ENCODE data around the gene DDO.

DDO gene

DNA sequence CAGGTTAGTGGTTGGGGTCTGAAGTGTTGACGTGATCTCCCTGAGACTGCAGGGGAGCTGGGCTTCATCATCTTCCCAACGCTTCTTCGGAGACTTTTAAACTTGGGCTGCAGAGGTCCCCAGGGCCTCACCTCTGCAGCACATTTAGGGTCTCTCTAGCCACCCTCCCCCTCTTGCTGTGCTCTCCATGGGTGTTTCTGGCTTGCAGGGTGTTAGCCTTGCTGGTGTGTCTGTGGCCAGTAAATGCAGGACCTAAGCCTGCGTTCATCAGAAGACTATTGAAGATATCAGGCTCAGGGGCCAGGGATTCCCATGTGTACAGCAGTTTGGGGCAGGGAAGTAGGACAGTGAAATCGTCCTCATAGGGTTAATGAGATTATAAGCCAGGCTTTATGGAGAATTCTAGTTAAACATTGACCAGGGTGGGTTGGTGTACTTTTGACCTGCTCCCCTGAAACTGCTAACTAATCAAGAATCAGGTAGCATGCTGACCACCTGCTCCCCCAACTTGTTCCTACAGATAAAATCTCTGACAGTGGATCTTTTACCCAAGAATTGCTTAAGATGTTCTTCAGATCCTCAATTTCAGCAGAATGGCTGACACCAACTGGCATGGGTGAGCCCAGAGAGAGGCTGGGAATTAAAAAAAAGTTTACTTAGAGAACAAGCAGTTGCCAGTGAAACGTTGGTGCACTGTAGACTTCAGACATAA lies 3.8 kb upstream of the DDO start:
- no peak for DNase-seq

DNA sequence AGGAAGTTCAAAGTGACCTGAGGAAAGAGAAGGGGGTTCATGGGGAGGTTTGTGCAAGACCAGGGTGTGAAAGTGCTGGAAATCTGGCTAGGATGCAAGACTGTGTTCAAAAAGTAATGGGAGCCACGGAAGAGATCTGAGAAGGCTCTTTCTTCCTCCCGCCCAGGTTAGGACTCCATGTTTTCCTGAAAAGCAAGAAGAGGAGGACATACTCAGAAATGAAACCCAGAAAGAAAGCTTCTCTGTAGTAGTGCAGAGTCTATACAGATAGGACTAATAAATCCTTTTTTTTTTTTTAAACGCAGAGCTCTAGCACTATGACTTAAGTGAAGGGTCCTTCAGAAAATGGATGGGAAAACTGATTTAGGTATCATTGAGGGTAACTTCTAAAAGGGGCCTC lies 3.2 kb upstream of the DDO start:
- no peak for DNase-seq

DNA sequence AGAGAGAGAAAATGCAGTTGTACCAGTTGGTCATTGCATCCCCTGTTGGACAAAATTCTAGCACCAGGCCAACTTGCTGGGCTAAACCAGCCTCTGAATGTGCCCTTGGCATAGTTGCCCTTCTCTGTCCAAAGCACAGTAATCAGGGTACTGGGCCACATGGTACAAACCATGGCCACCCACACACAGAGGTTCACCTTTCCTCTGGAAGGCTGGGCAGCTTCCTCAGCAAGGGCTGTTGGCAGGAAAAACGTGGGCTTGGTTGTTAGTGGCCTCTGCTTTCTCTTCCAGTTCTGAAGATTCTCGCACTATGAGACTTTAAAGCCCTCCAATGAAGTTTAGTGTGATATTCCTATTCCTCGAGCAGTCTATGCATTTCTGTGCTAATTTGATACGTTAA lies 706 bp downstream of the DDO start:
- no peak for DNase-seq

DNA sequence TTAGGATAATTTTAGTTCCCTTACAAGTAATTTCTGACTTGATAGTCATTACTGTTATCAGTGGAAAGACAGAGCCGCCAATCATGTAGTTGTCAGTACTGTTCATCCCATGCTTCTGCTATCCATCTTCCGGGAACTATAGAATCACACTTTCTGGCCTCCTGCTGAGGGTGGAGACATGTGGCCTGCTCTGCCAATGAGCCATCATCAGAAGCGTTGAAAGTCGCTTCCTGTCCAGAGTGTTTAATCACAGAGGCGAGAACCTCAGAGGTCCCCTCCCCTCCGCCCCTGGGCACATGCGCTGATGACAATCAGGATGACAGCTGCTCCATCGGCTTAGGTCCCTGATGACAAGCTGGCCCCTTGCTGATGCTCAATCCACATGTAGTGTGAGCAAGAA lies 3.0 kb downstream of the DDO start:
- DNase-seq, result peak; percentile 91

DNA sequence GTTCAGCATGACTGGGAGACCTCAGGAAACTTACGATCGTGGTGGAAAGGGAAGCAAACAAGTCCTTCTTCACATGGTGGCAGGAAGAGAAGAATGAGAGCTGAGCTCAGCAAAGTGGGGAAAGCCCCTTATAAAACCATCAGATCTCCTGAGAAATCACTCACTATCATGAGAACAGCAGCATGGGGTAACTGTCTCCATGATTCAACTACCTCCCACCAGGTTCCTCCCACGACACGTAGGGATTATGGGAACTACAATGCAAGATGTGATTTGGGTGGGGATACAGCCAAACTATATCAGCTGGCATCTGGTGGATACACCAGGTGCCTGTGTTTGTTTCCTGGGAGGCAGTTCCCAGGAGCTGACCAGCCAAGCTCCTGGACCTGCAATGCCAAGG lies 4.9 kb downstream of the DDO start:
- no peak for DNase-seq

DNA sequence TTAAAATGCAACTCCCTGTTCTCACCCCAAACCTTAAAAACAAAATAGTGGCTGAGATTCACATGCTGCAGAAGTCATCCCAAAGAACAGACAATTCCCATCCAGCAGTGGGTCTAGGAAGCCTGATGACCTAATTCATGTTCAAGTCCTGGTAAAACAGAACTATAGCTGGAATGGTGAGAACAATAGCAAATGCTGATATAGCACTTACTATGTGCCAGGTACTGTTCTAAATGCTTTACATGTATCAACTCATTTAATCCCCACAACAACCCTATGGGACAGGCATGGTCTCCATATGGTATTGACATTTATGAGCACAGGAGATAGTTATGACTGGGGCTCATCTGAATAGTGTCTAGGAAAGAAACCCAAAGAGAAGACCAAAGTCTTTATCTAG lies 5.6 kb downstream of the DDO start:
- no peak for DNase-seq

DNA sequence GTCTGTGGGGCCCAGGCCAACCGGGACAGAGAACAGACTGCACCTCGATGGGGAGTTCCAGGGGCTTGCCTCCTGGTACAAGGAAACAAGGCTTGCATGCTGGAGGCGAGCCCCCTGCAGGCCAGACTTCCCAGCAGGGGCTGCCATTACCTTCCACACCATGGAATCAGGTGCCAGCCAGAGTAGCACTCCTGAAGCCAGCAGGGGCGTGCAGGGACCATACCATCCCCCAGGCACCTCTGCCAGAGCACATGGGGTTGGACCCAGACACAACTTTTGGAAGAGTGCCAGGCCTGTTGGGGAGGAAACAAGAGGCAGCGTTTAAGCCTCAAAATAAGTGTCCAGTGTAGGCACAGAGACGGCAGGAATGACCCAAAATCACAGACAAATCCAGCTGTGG lies 6.5 kb downstream of the DDO start:
- no peak for DNase-seq

DNA sequence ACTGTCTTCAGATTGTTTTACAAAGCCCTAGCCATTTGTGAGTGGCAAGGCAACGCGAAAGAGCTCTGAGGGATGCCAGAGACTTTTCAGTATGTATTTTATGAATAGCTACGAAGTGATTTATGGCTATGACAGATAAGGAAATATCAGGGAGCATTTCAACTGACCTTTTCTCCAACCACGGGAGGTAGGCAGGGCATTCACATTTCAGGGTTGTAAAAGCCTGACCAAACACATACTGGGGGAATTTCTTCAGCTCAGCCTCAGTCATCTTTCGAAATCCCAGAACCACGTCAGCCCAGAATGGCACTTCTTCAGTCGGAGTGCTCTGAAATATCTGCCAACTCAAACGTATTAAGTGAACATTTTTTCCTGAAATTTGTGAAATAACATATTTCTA lies 10.8 kb downstream of the DDO start:
- no peak for DNase-seq

DNA sequence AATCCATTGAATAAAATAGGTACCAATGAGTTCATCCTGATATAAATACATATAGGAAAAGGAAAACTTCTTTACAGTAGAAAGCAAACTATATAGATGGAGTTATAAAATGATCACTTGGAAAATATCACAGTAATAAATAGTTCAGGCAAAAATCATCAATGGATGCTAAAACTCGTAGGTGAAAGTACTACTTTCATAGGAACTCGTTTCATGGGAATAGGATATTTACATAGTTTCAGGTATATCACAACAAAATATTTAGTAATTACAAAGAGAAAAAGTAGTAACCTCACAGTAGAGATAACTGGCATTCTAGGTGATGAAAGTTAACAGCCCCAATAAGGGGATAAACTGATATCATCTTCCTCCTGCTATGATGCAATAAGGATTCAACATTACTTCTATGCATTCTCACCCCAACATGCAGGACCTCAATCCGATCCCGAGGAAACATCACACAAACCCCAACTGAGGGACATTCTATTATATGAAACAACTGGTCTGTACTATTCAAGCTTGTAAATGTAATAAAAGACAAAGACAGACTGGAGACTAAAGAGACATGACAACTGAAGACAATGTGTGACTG lies 13.7 kb downstream of the DDO start:
- no peak for DNase-seq

DNA sequence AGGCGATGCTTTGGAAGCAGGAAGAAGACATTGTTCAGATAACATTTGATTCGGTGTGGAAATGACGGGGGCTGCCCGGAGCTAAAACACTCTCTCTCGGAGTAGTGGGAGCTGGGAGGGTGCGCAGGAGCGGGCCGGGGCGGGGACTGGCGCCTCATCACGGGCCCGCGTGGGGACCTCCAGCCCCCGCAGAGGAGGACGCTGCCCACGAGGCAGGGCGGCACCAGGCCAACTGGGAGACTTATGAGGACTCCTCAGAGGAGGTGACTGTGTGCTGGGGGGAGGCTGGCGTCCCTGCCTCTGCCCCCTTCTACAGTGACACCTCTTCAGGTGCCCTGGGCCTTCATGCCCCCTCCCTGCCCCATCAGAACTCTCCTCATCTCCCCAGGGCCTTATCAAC lies 15.2 kb downstream of the DDO start:
- DNase-seq, result no peak

DNA sequence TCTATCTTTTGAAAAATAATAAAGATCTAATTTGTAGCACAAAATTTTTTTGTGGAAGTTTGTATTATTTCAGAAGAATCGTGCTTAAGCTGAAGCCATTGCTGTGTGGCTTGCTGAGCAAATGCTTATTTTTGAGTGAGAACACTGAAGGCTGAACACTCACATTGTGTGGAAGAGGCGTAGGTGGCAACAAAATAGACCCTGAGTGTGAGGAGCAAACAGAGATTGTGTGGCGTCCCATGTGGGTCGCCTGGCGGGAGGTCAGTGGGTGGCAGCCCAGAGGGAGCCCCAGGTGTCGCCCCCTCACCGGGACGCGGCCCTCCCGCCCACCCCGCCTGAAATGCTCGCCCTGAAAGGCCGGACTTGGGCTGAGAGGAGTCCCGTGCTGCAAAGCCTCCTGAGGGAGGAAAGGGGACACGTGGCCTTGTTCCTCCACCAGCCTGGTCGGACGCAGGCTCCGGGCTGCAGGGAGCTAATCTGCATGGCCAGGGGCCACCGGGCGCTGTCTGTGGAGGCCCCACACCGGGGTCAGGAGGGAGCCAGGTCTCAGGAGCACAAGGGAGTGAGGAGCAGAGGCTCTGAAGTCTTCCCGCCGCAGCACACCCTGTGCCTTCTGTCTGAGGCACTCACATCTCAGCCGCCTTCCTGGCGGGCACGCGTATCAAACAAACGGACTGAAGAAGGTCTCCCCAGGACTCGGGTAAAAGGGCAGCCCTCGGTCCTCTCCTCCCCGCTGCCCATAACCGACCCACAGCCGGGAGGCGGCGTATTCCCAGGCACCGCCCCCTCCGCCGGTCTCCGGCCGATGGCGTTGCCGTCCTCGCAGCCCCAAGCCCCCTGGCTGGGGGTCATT lies 15.9 kb downstream of the DDO start:
- peak; percentile 61 for DNase-seq

DNA sequence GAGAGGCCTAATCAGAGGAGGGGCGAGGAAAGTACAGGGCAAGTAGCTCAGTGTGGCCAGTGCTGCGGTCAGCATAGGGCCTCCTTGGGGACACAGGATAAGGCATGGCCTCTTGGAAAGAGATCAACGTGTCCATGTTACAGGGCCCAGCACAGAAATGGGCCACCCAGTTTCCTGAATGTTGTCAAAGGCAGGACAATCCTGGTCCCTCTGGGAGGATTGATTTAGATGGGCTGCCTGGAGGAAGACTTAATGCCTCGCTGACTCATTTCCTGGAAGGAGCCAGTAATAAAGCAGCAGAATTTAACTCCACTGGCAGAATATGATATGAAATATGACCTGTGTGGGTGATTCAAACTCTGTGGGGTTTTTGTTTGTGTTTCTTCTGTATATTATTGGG lies 16.6 kb downstream of the DDO start:
- no peak for DNase-seq

DNA sequence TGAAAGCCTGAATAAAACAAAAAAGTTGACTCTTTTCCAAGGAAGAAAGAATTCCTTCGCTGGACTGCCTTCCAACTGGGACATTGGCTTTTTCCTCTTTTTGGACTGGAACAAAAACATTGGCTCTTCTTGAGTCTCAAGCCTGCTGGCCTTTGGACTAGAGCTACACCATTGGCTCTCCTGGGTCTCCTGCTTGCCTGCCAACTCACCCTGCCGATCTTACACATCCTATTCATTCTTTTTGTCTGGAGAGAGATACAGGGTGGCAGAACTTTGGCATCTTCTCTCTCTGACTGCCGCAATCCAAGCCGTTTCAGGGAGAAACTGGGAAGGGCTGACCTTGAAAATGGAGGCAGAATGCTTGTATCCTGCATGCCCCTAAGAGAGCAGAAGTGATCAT lies 20.2 kb downstream of the DDO start:
- no peak for DNase-seq

DNA sequence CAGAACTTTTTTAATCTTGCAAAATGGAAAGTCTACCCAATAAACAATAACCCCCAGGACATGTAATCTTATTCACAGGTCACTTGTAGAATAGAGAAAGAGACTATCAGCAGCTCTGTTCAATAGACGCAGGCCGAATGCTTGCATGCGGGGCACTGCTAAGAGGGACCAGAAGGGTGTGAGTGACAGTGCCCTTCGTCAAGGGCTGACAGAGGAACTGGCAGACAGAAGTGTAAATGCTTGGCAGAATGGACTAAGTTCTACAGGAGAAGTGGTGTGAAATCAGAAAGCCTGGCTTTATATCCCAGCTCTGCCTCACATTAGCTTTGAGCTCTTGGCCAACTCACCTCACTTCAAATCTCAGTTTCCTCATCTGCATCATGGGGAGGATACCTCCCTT lies 21.0 kb downstream of the DDO start:
- DNase-seq, result no peak

DNA sequence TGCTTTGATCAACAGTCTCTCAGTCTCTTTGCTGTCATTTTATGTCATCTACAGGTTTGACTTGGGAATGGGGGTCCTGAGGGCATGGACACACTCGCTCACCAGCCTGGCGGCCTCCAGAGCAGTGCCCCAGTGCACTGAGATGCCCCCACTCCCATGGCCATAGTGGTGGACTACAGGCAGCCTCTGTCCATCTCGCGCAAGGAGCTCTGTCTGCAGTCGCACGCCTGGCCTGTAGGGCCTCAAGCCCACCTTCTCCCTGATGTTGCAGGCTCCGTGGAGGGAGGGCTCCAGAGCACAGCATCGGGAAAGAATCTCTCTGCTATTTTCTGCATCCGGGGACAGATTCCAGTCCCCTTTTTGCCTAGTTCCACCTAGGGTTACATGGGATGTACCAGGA lies 22.6 kb downstream of the DDO start:
- DNase-seq, result no peak

DNA sequence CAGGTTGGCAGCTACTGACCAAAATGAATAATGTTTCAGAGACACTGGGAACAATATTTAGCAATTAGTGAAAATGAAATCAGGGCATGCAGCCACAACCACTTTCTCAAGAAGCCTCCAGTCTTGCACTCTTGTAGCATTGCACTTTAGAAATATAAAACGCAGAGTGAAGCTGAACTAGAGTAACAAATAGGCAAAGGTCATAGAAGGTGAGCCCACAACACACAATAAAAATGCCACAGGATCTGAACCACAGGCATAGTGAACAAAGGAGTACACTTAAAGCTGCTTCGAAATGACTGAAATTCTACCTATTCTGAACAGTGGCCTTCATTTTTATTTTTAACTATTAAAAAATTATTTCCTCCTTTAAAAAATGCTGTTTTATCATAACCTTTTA lies 25.0 kb downstream of the DDO start:
- DNase-seq, result no peak

DNA sequence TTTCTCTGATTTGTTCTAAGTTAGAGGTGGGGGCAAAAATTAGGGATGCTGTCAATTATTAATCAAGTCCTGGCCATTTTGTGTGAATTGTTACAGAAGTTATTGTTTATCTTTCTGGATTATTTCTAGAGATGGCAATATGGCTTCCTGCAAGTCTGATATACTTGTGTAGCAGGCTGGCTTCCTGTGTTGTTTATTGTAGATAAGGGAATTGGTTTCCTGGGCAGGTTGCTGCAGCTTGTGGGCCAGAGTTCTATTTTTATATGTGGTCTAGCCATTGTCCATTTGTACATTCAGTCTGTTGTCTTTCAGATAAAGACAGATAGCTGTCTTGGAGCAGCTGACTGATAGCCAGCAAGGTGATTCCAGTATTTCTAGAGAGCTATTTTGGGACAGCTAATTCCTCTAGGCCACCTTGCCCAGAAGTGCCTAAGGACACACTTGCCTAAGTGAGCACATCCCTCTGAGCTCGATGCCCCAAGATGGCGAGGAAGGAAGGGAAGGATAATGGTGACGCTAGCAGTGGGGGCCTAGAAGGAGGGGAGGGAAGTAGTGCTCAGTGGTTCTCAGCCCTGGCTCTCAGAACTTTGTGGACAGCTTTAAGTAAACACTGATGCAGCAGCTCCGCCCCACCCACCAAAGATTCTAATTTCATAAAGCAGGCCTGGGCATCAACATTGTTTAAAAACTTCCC lies 25.5 kb downstream of the DDO start:
- no peak for DNase-seq

DNA sequence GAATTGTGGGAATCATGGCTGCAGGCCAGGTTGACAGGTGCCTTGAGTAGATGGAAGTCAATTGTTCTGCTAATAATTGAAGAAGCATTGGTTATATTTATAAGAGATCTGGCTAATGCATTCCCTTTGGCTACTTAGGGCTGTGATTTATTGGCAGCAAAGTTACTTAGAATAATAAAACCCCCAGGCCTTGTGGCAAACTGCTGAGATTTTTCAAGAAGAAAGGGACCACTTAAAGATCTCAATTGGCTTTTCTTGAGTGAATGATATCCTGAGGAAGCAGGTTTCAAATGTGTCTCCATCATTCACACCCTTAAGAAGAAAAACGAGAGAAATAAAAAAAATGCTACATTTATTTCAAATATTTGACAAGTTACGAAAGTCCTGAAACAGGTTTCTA lies 27.4 kb downstream of the DDO start:
- DNase-seq, result no peak

DNA sequence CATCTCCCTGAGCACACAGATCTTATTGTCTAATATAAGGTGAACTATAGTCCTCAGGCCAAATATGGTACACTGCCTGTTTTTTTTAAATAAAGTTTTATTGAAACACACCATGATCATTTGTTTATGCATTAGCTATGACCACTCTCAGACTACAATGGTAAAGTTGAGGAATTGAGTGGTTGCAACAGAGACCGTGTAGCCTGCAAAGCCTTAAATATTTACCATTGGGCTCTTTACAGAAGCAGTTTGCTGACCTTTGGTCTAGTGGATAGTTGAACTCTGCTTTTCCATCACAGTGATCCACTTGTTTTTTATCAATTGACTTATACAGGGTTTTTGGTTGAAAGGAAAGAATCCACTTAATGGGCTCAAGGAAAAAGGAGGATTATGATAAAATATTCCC lies 29.9 kb downstream of the DDO start:
- no peak for DNase-seq

DNA sequence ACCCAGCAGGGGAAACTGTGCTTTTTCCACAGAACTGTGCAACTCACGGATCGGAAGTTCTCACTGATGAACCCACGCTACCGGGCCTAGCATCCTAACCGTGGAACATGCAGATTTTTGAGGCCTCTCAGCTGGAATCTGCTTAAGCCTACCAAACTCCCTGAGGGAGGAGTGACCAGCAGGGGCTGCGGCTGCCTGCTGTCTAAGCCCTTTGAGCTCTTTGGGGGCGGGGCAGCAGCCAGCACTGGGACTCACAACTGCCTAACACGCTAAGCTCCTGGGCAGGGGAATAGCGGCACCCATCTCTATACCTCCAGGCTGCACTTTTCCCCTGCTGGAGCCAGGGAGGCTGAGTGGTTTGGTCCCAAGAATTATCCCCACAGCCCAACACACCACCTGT lies 36.8 kb downstream of the DDO start:
- peak; percentile 40 for DNase-seq

DNA sequence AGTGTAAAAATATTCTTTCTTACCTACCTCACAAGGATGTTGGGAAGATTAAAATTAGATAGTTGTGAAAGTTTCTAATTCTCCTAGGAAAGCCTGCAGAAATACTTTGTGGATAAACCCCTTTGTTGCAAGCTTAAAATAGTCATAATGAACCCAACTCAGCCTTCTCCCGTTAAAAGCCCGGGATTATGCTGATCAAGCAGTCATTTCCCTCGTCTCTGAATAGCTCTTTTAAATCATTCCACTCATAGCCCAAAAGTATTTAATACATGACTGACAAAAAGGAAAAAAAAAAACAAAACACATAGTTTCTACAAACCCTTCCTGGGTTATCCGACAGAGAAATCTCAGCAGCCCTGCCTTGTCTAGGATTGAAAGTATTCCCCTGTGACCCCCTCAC lies 46.3 kb downstream of the DDO start:
- DNase-seq, result no peak

DNA sequence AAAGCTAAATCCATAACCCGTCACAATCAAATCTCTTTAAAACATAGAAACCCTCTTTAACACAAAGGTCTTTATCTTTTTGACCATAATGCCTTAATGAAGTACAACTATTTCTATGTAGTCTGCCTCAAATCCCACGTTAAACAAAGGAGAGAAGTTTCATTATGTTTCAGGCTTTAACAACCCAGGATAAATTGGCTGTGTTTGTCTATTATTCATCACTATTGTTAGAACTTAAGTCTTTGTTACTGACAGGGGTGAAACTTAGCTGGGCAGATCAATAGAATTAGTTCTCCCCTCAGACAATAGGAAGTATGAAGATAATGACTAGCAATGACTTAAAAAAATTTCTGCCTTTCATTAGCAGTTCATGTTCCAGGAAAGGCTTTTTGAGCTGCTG lies 47.1 kb downstream of the DDO start:
- peak; percentile 50 for DNase-seq

DNA sequence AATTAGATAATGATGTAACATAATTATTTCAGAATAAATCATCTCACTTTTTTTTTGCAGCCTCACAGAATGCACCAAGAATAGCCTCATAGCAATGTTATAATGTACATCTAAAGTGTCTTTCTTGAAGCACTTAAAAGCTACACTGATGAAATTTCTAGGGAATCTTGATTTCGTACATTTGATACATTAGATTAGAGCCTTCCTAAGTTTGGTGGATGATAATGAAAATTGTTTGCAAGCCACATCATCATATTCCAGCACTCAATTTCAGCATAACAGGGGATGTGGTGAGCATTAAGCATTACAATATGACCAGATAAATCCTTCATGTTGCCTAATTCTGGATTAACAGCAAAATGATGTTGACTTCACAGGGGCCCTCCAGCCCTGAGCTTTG lies 47.5 kb downstream of the DDO start:
- no peak for DNase-seq

DNA sequence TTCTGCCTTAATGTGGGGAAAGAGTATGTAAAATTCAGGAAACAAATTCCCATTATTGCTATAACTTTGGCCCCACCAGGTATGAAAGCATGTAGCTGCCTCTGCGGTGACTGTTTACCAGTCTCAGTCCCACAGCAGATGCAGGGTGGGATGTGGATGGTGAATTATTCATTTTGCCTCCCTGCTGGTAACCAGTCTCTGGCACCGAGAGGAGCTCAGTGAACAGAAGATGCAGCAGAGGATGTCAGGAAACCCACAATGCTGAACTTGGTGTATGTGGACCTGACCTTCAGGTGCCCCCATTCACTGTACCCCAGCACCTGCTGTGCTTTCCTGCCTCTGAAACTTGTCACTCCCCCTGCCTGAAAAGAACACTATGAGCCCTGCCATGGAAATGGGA lies 48.4 kb downstream of the DDO start:
- DNase-seq, result peak; percentile 53

Data from eye (tissue), 1 donor.